ENCODE data around the gene YJEFN3.

YJEFN3 gene

DNA sequence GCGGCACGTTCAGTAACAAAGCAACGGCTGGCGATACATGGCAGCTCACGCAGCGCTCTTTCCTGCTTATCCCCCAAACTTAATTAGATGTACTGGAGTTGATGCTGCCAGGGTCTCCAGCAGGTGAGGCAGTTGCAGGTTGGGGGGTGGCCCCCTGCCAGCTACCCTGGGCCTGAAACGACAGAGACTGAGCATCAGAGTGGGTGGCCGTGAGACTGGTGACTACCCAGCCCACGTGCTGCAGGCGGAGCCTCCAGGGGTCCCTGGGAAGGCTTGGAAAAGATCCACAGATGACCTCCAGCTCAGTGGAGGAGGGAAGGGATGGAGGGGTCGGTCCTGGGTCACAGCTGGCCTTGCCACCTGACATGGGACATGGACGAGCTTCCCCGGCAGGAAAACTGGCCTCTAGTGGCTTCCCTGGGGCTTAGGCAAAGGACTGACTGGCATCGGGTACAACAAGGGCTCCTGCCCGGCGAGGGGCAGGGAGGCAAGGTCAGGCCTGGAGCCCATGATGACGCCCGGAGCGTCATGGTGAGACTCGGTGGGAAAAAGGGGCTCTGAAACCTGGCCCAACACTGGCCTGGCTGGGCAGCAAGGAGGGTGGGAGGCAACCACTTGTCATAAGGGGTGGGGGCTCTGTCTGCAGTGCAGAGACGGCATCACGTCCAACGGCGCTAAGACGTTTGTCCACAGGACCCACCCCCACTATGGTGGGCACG lies 33.4 kb downstream of the YJEFN3 start:
- Mint-ChIP-seq H3K27ac (no peak overlapping the region), H3K4me1 (ENCODE audit: low read depth) (peaks cover 8% of the 10 kb centered on the region), H3K9me3 (no peaks in the 10 kb centered on the region), H3K27me3 (no peaks in the 10 kb centered on the region), H3K4me3 (no peak overlapping the region), H3K36me3 (ENCODE audit: low read depth) (peaks cover 56% of the 10 kb centered on the region)
- no peak for DNase-seq

- Mint-ChIP-seq H3K9me3 (no peaks in the 10 kb centered on the region), H3K4me1 (ENCODE audit: low read depth) (peaks cover 8% of the 10 kb centered on the region), H3K4me3 (no peak overlapping the region), H3K27ac (no peak overlapping the region), H3K36me3 (ENCODE audit: low read depth) (peaks cover 61% of the 10 kb centered on the region), H3K27me3 (no peaks in the 10 kb centered on the region)
- peak; percentile 42 for DNase-seq
Measured at GRCh38 chr19:19562665-19563347, 34.1 kb downstream of the YJEFN3 start.

DNA sequence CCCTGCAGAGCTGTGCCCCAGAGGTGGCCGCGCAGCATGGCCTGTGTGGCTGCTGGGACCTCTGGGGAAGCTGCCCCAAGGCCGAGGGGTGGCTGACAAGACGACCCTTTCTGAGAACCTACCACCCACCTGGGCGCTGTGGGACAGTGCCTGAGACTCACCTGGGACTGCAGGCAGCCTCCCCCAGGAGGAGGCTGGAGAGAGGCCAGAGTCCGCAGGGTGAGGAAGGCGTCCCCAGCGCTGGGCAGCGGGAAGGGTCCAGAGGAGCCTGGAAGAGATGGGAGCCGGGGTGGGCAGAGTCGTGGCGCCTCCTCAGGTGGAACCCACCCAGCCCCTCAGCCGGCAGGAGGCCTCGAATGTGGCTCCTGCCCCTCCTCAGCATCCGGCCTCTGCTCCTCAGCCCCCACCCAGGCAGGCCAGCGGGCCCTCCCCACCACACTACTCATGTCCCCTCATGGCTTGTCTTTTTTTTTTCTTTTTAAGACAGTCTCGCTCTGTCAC lies 34.7 kb downstream of the YJEFN3 start:
- DNase-seq, result no peak
- no peak overlapping the region for H3K27ac Mint-ChIP-seq

GRCh38 chr19:19566306-19566705 lies 37.6 kb downstream of the YJEFN3 start:
- Mint-ChIP-seq H3K27me3 (no peaks in the 10 kb centered on the region), H3K27ac (peak overlapping the region; percentile 8), H3K36me3 (ENCODE audit: low read depth) (peaks cover 74% of the 10 kb centered on the region), H3K9me3 (no peaks in the 10 kb centered on the region), H3K4me1 (ENCODE audit: low read depth) (peaks cover 10% of the 10 kb centered on the region), H3K4me3 (no peak overlapping the region)
- no peak for DNase-seq

More for the DNA sequence above, 34.7 kb downstream of the YJEFN3 start:
- H3K4me3 Mint-ChIP-seq, result no peak overlapping the region
- H3K27me3 Mint-ChIP-seq, result no peaks in the 10 kb centered on the region
- peaks cover 62% of the 10 kb centered on the region for H3K36me3 Mint-ChIP-seq (ENCODE audit: low read depth)
- H3K4me1 Mint-ChIP-seq (ENCODE audit: low read depth), result peaks cover 8% of the 10 kb centered on the region
- H3K9me3 Mint-ChIP-seq, result no peaks in the 10 kb centered on the region

- peaks cover 65% of the 10 kb centered on the region for H3K36me3 Mint-ChIP-seq (ENCODE audit: low read depth)
- no peak overlapping the region for H3K4me3 Mint-ChIP-seq
- H3K27ac Mint-ChIP-seq, result peak overlapping the region; percentile 66
- no peaks in the 10 kb centered on the region for H3K9me3 Mint-ChIP-seq
- H3K27me3 Mint-ChIP-seq, result no peaks in the 10 kb centered on the region
- peaks cover 10% of the 10 kb centered on the region for H3K4me1 Mint-ChIP-seq (ENCODE audit: low read depth)
- no peak for DNase-seq
Measured at GRCh38 chr19:19567391-19567790, 38.7 kb downstream of the YJEFN3 start.

DNA sequence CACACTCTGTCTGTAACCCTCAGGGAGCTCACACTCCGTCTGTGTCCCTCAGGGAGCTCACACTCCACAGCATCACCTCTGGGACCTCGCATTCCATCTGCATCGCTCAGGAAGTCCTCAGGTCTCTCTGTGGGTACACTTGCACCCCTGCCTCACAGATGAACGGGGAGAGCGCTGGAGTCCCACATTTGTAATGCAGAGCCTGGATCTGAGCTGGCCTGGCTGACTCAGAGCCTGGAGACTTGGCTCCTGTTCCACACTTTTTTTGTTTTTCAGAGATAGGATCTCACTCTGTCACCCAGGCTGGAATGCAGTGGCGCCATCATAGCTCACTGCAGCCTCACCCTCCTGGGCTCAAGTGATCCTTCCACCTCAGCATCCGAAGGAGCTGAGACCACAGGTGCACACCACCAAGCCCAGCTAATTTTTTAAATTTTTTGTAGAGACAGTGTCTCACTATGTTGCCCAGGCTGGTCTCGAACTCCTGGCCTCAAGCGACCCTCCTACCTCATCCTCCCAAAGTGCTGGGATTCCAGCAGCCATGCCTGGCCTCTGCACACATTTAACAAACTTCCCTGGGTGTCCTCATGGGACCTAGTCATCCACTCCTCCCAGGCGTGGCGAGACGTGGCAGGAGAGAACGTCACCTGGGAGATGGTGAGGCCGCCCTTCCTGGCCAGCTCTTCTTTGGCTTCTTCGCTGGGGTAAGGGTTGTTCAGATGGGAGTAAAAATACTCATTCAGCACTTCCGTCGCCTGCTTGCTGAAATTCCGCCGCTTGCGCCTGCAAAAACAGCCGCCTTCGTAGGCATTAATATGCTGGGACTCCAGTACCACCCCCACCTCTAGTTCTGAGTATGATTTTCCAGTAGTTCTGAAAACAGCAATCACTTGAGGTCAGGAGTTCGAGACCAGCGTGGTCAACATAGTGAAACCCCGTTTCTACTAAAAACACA lies 40.4 kb downstream of the YJEFN3 start:
- no peaks in the 10 kb centered on the region for H3K9me3 Mint-ChIP-seq
- H3K27ac Mint-ChIP-seq, result peak overlapping the region; percentile 63
- H3K4me3 Mint-ChIP-seq, result no peak overlapping the region
- peaks cover 9% of the 10 kb centered on the region for H3K4me1 Mint-ChIP-seq (ENCODE audit: low read depth)
- peaks cover 58% of the 10 kb centered on the region for H3K36me3 Mint-ChIP-seq (ENCODE audit: low read depth)
- no peak for DNase-seq
- no peaks in the 10 kb centered on the region for H3K27me3 Mint-ChIP-seq

GRCh38 chr19:19570571-19570970 lies 41.9 kb downstream of the YJEFN3 start:
- Mint-ChIP-seq H3K4me3 (no peak overlapping the region), H3K27ac (no peak overlapping the region), H3K36me3 (ENCODE audit: low read depth) (peaks cover 45% of the 10 kb centered on the region), H3K4me1 (ENCODE audit: low read depth) (peaks cover 9% of the 10 kb centered on the region), H3K27me3 (no peaks in the 10 kb centered on the region), H3K9me3 (no peaks in the 10 kb centered on the region)
- no peak for DNase-seq

GRCh38 chr19:19571071-19571786 lies 42.5 kb downstream of the YJEFN3 start:
- Mint-ChIP-seq H3K4me3 (no peak overlapping the region), H3K27ac (no peak overlapping the region), H3K9me3 (no peaks in the 10 kb centered on the region), H3K4me1 (ENCODE audit: low read depth) (peaks cover 9% of the 10 kb centered on the region), H3K36me3 (ENCODE audit: low read depth) (peaks cover 42% of the 10 kb centered on the region), H3K27me3 (no peaks in the 10 kb centered on the region)
- DNase-seq, result no peak

DNA sequence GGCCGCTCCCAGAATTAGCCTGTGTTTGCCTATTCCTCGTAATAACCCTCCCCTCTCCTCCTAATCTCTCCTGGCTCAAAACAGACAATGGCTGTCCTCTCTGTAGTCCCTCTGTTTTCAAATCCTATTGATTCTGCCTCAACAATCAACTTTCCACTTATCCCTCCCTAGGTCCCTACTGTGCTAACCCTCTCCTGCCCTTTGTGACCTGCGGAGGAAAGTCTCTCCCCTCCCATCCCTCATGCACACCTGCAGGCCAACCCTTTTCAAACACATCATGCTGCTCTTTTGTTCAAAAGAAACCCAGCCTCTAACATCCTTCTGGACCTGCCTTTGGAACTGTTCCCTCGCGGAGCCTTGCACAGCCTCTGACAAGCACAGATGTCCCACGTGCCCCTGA lies 46.7 kb downstream of the YJEFN3 start:
- no peak overlapping the region for H3K27ac Mint-ChIP-seq
- no peaks in the 10 kb centered on the region for H3K27me3 Mint-ChIP-seq
- no peak for DNase-seq
- no peaks in the 10 kb centered on the region for H3K9me3 Mint-ChIP-seq
- peaks cover 7% of the 10 kb centered on the region for H3K4me1 Mint-ChIP-seq (ENCODE audit: low read depth)
- peaks cover 19% of the 10 kb centered on the region for H3K36me3 Mint-ChIP-seq (ENCODE audit: low read depth)
- no peak overlapping the region for H3K4me3 Mint-ChIP-seq

DNA sequence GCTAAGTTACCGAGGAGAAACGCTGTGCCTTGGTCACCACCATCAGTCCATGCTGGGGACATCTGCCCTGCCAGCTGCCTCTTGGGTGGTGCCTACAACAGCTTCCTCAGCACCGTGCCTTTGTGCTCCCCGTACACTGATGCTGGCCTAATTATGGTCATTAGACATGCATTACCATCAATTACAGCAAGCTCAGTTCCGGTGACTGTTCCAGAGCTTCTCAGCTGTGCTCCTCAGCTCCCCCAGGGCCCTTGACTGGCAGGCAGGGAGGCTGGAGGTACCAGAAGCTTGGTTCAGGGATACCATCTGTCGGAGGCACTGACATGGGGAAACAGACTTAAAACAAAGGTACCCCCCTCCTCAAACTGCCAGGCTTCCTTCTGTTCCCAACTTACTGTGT lies 49.5 kb downstream of the YJEFN3 start:
- no peak overlapping the region for H3K4me3 Mint-ChIP-seq
- H3K9me3 Mint-ChIP-seq, result no peaks in the 10 kb centered on the region
- H3K36me3 Mint-ChIP-seq (ENCODE audit: low read depth), result peaks cover 13% of the 10 kb centered on the region
- H3K27ac Mint-ChIP-seq, result no peak overlapping the region
- no peak for DNase-seq
- no peaks in the 10 kb centered on the region for H3K27me3 Mint-ChIP-seq
- H3K4me1 Mint-ChIP-seq (ENCODE audit: low read depth), result peaks cover 15% of the 10 kb centered on the region

DNA sequence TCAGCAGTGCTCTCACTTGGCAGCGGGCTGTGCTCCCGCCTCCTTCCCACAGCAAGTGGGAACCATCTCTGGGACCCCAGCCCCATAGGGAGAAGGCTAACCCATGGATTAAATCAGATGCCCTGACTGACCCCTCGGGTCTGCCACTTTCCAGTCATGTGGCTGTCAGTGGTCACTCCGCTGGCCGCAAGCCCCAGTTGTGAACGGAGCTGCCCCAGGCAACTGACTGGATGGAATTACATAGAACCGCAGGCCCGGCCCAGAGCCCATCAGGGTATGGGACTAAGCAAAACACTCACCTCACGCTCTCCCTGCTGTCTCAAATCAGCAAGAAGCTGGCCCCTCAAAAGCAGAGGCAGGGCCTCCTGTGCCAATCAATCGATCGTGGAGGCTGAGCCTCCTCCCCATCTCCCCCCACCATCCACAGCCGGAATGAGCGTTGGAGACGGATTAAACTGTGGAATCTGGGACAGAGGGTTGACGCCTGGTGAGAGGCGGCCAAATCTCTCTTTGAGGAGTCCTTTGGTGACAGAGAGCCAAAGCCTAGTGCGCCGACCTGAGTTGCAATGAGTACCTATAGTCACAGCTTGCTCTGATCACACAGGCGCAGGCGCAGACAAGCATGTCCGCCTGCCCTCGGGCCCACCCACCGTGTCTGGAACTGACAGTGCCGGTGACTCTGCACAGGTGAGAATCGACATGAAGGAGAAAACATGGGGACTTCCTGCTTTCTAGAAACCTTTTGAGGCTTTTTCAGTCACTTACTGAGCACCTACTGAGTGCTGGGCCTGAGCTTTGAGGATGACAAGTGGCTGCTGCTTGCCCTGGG lies 51.0 kb downstream of the YJEFN3 start:
- H3K27me3 Mint-ChIP-seq, result no peaks in the 10 kb centered on the region
- peak overlapping the region; percentile 10 for H3K27ac Mint-ChIP-seq
- no peaks in the 10 kb centered on the region for H3K9me3 Mint-ChIP-seq
- H3K4me1 Mint-ChIP-seq (ENCODE audit: low read depth), result peaks cover 15% of the 10 kb centered on the region
- H3K36me3 Mint-ChIP-seq (ENCODE audit: low read depth), result peaks cover 16% of the 10 kb centered on the region
- no peak overlapping the region for H3K4me3 Mint-ChIP-seq
- DNase-seq, result no peak

GRCh38 chr19:19580418-19580817 lies 51.7 kb downstream of the YJEFN3 start:
- no peaks in the 10 kb centered on the region for H3K9me3 Mint-ChIP-seq
- peak overlapping the region; percentile 10 for H3K27ac Mint-ChIP-seq
- peaks cover 19% of the 10 kb centered on the region for H3K36me3 Mint-ChIP-seq (ENCODE audit: low read depth)
- peaks cover 15% of the 10 kb centered on the region for H3K4me1 Mint-ChIP-seq (ENCODE audit: low read depth)
- no peak overlapping the region for H3K4me3 Mint-ChIP-seq
- no peak for DNase-seq
- no peaks in the 10 kb centered on the region for H3K27me3 Mint-ChIP-seq

- Mint-ChIP-seq H3K4me3 (no peak overlapping the region), H3K9me3 (no peaks in the 10 kb centered on the region), H3K36me3 (ENCODE audit: low read depth) (peaks cover 25% of the 10 kb centered on the region), H3K4me1 (ENCODE audit: low read depth) (peaks cover 17% of the 10 kb centered on the region), H3K27me3 (no peaks in the 10 kb centered on the region), H3K27ac (peak overlapping the region; percentile 73)
- DNase-seq, result no peak
Measured at GRCh38 chr19:19581391-19581790, 52.7 kb downstream of the YJEFN3 start.

Measured in activated T-cell treated with anti-CD3 and anti-CD28 coated beads, Interleukin-2, amount 50 U/mL, for 24 hours (primary cell).